Lung (tissue), 12 donors: ENCODE data around the gene P2RX7. TPM values are rescaled to one million over a fixed set of nuclear protein-coding genes. Genes with fewer than 3 reads are reported as not detected.
"Not testable (repeated sequence)": the region's sequence is repeated elsewhere in the genome, so short reads cannot be mapped to it uniquely, and the experiment has no call there.

Experiments used
- ATAC-seq: fragments of 200-7000 bp; cut with Tn5 transposase; one replicate; pipeline ENCODE4 v1.9.1; 2020; ENCODE audit warnings: moderate number of reproducible peaks; ENCODE audit not compliant: insufficient read depth, low FRiP score
- DNase-seq, 3 donors: peaks; one replicate each; pipeline ENCODE4 v3.0.0-alpha.2; 2013 to 2017
- H3K27ac ChIP-seq, 2 donors: one replicate each; pipeline ENCODE4 v1.5.1; 2013; ENCODE audit warnings: mild to moderate bottlenecking in 2 of 2, moderate library complexity in 2 of 2, control low read depth in 1 of 2, inconsistent platforms in 1 of 2, low read depth in 1 of 2, low read length in 1 of 2
- H3K27me3 ChIP-seq, 3 donors: one replicate each; pipeline ENCODE4 v1.5.1; 2013; ENCODE audit warnings: low read length in 2 of 3; ENCODE audit not compliant: control insufficient read depth in 3 of 3, insufficient read depth in 3 of 3
- H3K36me3 ChIP-seq, 4 donors: one replicate each; pipeline ENCODE4 v1.5.1; 2013; ENCODE audit warnings: low read length in 4 of 4, mild to moderate bottlenecking in 1 of 4, moderate library complexity in 1 of 4; ENCODE audit not compliant: control insufficient read depth in 4 of 4, insufficient read depth in 4 of 4
- H3K4me1 ChIP-seq, 5 donors: one replicate each; pipeline ENCODE4 v1.5.1; 2013; ENCODE audit warnings: low read length in 5 of 5, mild to moderate bottlenecking in 2 of 5, moderate library complexity in 1 of 5; ENCODE audit not compliant: control insufficient read depth in 5 of 5, insufficient read depth in 5 of 5
- H3K4me3 ChIP-seq: one replicate; pipeline ENCODE4 v1.5.1; 2013; ENCODE audit warnings: mild to moderate bottlenecking, control low read depth, moderate library complexity
- H3K9ac ChIP-seq, 2 donors: one replicate each; pipeline ENCODE4 v1.5.1; 2013; ENCODE audit warnings: low read length in 2 of 2, control low read depth in 1 of 2; ENCODE audit not compliant: insufficient read depth in 1 of 2
- H3K9me3 ChIP-seq, 4 donors: one replicate each; pipeline ENCODE4 v1.5.1; 2013; ENCODE audit warnings: low read length in 3 of 4, mild to moderate bottlenecking in 1 of 4, moderate library complexity in 1 of 4; ENCODE audit not compliant: control insufficient read depth in 4 of 4, insufficient read depth in 3 of 4
- CTCF ChIP-seq: IDR thresholded peaks from 2 replicates; pipeline ENCODE4 v1.5.1; 2012; ENCODE audit warnings: mild to moderate bottlenecking; ENCODE audit errors: control extremely low read depth, extremely low read depth
- WGBS, 2 donors: extraction: QIAGEN DNeasy Blood & Tissue Kit; methylation state at CpG; one replicate each; pipeline ENCODE4 v1.1.7; 2013; 5-methylcytosine and 5-hydroxymethylcytosine counted together
- polyA plus RNA-seq, 2 donors: library from polyadenylated mRNA; stranded (reverse); fragments of 200-250 nt; gene quantifications; one replicate each; pipeline ENCODE4 v1.2.1, GENCODE V29; 2013
- total RNA-seq, 2 donors: library from RNA; depleted of rRNA in 1 of 2; stranded (reverse); fragments of >200 nt in 1 of 2; gene quantifications; one replicate each; pipeline ENCODE4 v1.2.1, GENCODE V29; 2014 to 2021
- donor health status: control.
- donor health status: control.
- donor health status: Bipolar disorder and iron deficiency.
- donor health status: healthy.
- donor health status: DM: yes; HTN: yes; CAD: no.

Gene P2RX7
- total and polyA plus RNA-seq, 4 donors = 5.3 to 17.1 (median 8.3) TPM

GRCh38 chr12:121156365-121156764 is 23.7 kb downstream of the P2RX7 start:
- ATAC-seq (no peak), DNase-seq (no peak)
- Histone ChIP-seq H3K27ac (no peak overlapping the region), H3K27me3 (peaks cover 0 to 2% (median 0%) of the 10 kb centered on the region in 3 donors), H3K4me3 (no peak overlapping the region), H3K9ac (no peak overlapping the region), H3K36me3 (peaks cover 0 to 8% (median 0%) of the 10 kb centered on the region in 4 donors), H3K9me3 (peaks cover 0 to 9% (median 0%) of the 10 kb centered on the region in 4 donors), H3K4me1 (no peaks in the 10 kb centered on the region)
- no peak for TF ChIP-seq CTCF
- WGBS, 2 donors = 82 to 94% methylated on average over 5 of the region's 5 CpGs

- Histone ChIP-seq H3K27me3 (peaks cover 0 to 2% (median 0%) of the 10 kb centered on the region in 3 donors), H3K27ac (no peak overlapping the region), H3K4me3 (no peak overlapping the region), H3K36me3 (peaks cover 0 to 11% (median 0%) of the 10 kb centered on the region in 4 donors), H3K9me3 (peaks cover 0 to 9% (median 0%) of the 10 kb centered on the region in 4 donors), H3K9ac (no peak overlapping the region), H3K4me1 (no peaks in the 10 kb centered on the region)
- 95 to 96% methylated on average over 3 of the region's 3 CpGs for WGBS, 2 donors
- TF ChIP-seq CTCF = no peak
- ATAC-seq (no peak), DNase-seq (no peak)
Observed at GRCh38 chr12:121158085-121158484, 25.4 kb downstream of the P2RX7 start.

- not testable (repeated sequence) for DNase-seq, H3K9ac ChIP-seq, ATAC-seq, H3K4me1 ChIP-seq, H3K9me3 ChIP-seq, H3K27ac ChIP-seq, H3K27me3 ChIP-seq, H3K4me3 ChIP-seq
- peaks cover 0 to 11% (median 0%) of the 10 kb centered on the region in 4 donors for H3K36me3 ChIP-seq
- 86 to 94% methylated on average over 5 of the region's 5 CpGs for WGBS, 2 donors
Observed at GRCh38 chr12:121158728-121159351, 26.2 kb downstream of the P2RX7 start.

- no peak for ATAC-seq
- 69 to 79% methylated on average over 7 of the region's 7 CpGs for WGBS, 2 donors
Observed at GRCh38 chr12:121159467-121160307, 27.0 kb downstream of the P2RX7 start.

More at GRCh38 chr12:121159467-121160307, 27.0 kb downstream of the P2RX7 start:
- TF ChIP-seq CTCF = no peak
- peaks cover 0 to 9% (median 0%) of the 10 kb centered on the region in 4 donors for H3K36me3 ChIP-seq
- no peak for DNase-seq
- no peak overlapping the region for H3K4me3 ChIP-seq
- peaks cover 0 to 9% (median 0%) of the 10 kb centered on the region in 4 donors for H3K9me3 ChIP-seq
- no peaks in the 10 kb centered on the region for H3K4me1 ChIP-seq
- no peak overlapping the region for H3K27ac ChIP-seq
- peaks cover 0 to under 1% (median 0%) of the 10 kb centered on the region in 3 donors for H3K27me3 ChIP-seq
- H3K9ac ChIP-seq = no peak overlapping the region
